22Rv1 (cell line): ENCODE data around the gene R3HDM2.

ENCODE experiments used
- H3K27ac ChIP-seq: fragments of 450-650 bp; 2 replicates; pipeline ENCODE4 v1.5.1; 2017
- CTCF ChIP-seq: fragments of 450-650 bp; IDR thresholded peaks from 2 replicates; pipeline ENCODE4 v1.5.1; 2017; ENCODE audit warnings: mild to moderate bottlenecking
- ZFX ChIP-seq: fragments of 450-650 bp; IDR thresholded peaks from 2 replicates; pipeline ENCODE4 v1.6.1; 2017; ENCODE audit warnings: antibody characterized with exemption, borderline replicate concordance

R3HDM2 gene

GRCh38 chr12:57439762-57440266 is 9.0 kb upstream of the R3HDM2 start:
- TF ChIP-seq ZFX (no peak), CTCF (no peak)
- H3K27ac ChIP-seq: no peak overlapping the region

- H3K27ac ChIP-seq: no peak overlapping the region
- TF ChIP-seq ZFX: no peak
Observed at GRCh38 chr12:57438400-57438799, 7.6 kb upstream of the R3HDM2 start.

GRCh38 chr12:57435293-57435692 is 4.5 kb upstream of the R3HDM2 start:
- no peak overlapping the region for H3K27ac ChIP-seq
- no peak for TF ChIP-seq ZFX
- TF ChIP-seq CTCF: no peak

- H3K27ac ChIP-seq: no peak within 1 kb of the TSS
- TF ChIP-seq CTCF: no peak
- TF ChIP-seq ZFX: no peak
Observed at GRCh38 chr12:57434517-57435223, 3.8 kb upstream of the R3HDM2 start, which contains the start of gene INHBC. INHBC (plus strand) TSS chr12:57434784; CDS start chr12:57434887, 103 bp downstream.

- no peak overlapping the region for H3K27ac ChIP-seq
- TF ChIP-seq CTCF: no peak
- TF ChIP-seq ZFX: no peak
Observed at GRCh38 chr12:57433370-57433769, 2.5 kb upstream of the R3HDM2 start.

- peak overlapping the region; percentile 93 for H3K27ac ChIP-seq
- TF ChIP-seq CTCF: no peak
- TF ChIP-seq ZFX: no peak
Observed at GRCh38 chr12:57431654-57432188, 878 bp upstream of the R3HDM2 start.

GRCh38 chr12:57430112-57430930 is 522 bp downstream of the R3HDM2 start:
- no peak for TF ChIP-seq ZFX
- TF ChIP-seq CTCF: peak; percentile 35; the same call in 1 of the 2 replicates
- peak overlapping the region; percentile 93 for H3K27ac ChIP-seq
